DLD1 (cell line): ENCODE measurements around the gene GOLIM4.
"Not testable (repeated sequence)": the region's sequence is repeated elsewhere in the genome, so short reads cannot be mapped to it uniquely, and the experiment has no call there.

ENCODE experiments used
- in situ Hi-C: cut with HindIII; loops from 2 replicates; pipeline ENCODE4 v1.10.0; 2017; ENCODE audit warnings: low sequenced_read_pairs

Gene GOLIM4

DNA sequence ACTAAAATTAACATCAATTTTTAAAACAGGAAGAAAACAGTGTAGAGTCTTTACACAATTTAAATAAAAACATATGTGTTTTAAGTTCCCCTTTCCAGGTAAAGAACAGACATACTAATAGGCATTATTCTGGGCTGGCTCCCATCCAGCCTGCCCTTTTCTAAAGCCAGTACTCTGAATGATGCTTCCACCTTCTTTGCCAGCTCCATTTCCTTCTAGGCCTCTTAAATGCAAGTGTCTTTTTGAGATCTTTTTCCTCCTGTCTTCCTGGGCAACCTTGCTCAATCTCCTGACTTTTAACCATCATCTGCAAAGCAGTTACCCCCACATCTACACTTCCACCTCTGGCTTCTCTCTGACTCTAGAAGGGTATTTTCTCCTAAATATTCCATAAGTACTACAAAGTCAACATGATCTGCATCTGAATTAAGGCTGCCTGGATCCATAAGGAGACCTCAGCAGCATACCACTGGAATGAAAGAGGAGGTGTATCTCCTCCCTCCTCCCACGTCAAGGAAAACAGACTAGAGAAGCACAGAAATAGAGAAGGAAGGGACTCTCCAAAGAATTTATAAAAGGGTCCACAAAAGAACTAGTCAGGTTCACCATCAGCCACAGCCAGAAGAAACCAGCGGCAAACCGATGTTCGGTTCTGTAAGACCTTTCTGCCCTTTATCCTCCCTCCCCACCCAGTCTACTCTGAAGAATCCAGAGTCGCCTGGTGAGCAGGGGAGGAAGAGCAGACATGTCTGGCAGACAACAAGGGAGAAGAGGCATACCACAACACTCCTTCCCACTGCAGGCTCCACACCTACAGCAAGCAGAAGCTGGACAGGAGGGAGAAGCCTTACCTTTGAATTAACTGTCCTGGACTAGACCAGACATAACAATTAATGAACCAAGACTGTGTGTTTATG lies 47.1 kb downstream of the GOLIM4 start:
- in situ Hi-C loops, result no loop called here

GRCh38 chr3:168047936-168048335 lies 47.8 kb downstream of the GOLIM4 start:
- in situ Hi-C loops, result no loop called here

DNA sequence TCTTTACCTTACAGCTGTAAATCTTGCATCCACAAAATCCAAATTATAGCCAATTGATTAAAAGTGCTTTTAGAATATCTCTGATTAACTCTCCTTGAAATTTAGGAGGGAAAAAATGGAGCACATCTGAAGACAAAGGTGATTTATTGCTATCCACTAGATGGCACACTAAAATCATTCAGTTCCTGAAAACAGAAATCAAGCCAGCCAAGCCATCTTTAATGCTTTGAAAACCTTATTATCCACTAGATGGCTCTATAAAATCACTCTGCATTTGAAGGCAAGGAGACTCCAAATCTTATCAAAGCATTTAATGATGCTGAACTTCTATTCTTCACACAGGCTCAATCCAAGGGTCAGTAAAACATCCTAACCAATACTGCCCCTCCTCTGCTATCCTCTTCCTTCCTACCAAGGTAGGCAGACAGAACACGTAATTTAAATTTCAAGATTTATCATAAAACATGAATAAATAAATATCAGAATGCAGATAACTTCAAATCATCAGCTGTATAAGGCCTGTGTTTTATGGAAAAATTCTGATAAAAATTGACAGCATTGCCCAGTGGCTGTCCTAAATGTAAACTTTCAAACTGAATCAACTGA lies 48.4 kb downstream of the GOLIM4 start:
- in situ Hi-C loops, result no loop called here

- in situ Hi-C loops, result no loop called here
Measured at GRCh38 chr3:168044049-168044448, 51.7 kb downstream of the GOLIM4 start.

- in situ Hi-C loops, result no loop called here
Measured at GRCh38 chr3:168040607-168041208, 55.0 kb downstream of the GOLIM4 start.

GRCh38 chr3:168037020-168037419 lies 58.7 kb downstream of the GOLIM4 start:
- in situ Hi-C loops, result no loop called here

GRCh38 chr3:168036619-168037018 lies 59.1 kb downstream of the GOLIM4 start:
- in situ Hi-C loops, result no loop called here

DNA sequence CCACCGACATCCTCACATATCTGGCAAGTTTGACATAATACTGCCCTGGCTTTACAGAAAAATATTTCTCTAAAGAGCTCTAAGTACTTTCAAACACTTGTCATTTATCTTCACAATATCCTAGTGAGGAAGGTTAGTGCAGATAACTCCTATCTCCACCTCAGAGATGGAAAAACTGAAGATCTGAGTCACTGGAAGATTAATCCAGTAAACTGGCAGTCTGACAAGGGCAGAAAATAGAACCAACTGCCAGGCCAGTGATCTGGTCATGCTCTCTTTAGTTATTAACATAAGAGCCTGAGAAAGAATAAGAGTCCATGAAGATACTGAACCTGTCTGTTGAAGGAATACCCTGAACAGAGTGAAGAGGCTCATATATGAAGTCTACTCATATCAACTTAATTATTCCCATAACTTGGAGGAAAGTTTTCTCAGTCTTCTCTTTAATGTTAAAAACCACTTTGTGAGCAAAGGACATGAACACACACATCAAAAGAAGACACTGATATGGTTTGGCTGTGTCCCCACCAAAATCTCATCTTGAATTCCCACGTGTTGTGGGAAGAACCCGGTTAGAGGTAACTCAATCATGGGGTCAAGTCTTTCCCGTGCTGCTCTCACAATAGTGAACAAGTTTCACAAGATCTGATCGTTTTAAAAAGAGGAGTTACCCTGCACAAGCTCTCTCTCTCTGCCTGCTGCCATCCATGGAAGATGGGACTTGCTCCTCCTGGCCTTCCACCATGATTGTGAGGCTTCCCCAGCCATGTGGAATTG lies 61.4 kb downstream of the GOLIM4 start:
- in situ Hi-C loops, result no loop called here

DNA sequence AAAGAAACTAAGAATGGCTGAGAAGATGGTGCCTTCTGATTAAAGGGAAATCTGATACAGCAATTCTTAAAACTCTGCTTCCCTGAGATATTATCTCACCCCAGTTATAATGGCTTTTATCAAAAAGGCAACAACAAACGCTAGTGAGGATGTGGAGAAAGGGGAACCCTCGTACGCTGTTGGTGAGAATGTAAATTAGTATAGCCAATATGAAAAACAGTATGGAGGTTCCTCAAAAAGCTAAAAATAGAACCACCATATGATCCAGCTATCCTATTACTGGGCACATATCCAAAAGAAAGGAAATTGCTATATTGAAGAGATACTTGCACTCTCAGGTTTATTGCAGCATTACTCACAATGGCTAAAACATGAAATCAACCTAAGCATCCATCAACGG lies 65.1 kb downstream of the GOLIM4 start:
- in situ Hi-C loops, result no loop called here

DNA sequence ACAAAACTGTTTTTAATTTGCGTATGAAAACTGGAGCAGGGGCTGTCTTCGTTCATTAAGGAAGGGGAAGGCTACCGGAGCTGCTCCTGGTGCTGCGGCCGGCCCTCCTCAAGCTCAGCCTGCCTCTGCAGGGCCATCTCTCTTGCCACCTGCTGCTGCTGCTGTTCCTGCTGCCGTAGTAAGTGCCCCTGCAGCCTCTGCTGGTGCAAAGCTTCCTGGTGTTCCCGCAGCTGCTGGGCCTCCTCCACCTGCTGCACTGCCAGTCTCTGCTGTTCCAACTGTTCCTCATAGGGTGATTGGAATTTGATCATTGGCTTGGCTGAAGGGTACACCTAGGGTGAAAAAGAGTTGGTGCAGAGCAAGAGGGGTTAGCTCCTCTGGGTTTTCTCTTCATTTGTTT lies 66.0 kb downstream of the GOLIM4 start:
- in situ Hi-C loops, result loop anchor here (10.0 kb wide), 1 partner anchor 105 kb away; no protein-coding TSS in a partner anchor

DNA sequence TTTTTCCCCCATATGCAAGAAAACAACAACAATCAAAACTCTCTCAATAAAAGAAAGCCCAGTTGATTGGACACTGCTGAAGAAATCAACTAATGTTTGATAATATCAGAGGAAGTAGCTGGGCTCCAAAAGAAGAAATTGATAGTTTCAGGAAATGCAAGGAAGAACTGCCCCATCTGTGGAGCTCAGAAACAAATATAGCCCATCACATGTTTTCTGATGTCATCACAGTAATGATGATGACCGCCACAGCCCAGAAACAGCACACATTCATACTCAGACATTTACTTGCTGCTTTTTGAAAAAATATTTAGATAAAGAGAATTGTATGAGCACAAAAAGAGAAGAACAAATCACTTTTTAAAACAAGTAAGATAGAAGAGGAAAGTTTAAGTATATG lies 67.6 kb downstream of the GOLIM4 start:
- in situ Hi-C loops, result loop anchor here (10.0 kb wide), 1 partner anchor 103 kb away; no protein-coding TSS in a partner anchor

GRCh38 chr3:168026764-168027163 lies 69.0 kb downstream of the GOLIM4 start:
- in situ Hi-C loops, result loop anchor here (10.0 kb wide), 1 partner anchor 102 kb away; no protein-coding TSS in a partner anchor

DNA sequence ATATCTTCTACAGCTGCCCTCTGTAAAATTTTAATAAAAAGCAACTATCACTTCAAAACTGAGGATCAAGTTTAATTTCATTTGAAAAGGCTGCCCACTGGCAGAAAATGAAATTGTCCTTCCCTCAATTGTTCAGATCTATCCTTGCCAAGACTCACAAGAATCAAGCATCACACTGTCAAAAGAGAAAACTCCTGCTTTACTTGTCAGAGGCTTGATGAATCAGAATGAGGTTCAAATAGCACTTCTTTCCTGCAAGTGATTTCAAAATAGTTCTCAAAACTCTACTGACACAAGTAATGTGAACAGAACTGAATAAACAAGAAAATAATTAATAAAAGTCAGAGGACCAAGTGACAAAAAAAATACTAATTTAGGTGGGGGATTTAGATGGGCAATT lies 70.6 kb downstream of the GOLIM4 start:
- in situ Hi-C loops, result loop anchor here (10.0 kb wide), 1 partner anchor 100 kb away; no protein-coding TSS in a partner anchor

GRCh38 chr3:168024537-168024941 lies 71.2 kb downstream of the GOLIM4 start:
- in situ Hi-C loops, result loop anchor here (10.0 kb wide), 1 partner anchor 100 kb away; no protein-coding TSS in a partner anchor

DNA sequence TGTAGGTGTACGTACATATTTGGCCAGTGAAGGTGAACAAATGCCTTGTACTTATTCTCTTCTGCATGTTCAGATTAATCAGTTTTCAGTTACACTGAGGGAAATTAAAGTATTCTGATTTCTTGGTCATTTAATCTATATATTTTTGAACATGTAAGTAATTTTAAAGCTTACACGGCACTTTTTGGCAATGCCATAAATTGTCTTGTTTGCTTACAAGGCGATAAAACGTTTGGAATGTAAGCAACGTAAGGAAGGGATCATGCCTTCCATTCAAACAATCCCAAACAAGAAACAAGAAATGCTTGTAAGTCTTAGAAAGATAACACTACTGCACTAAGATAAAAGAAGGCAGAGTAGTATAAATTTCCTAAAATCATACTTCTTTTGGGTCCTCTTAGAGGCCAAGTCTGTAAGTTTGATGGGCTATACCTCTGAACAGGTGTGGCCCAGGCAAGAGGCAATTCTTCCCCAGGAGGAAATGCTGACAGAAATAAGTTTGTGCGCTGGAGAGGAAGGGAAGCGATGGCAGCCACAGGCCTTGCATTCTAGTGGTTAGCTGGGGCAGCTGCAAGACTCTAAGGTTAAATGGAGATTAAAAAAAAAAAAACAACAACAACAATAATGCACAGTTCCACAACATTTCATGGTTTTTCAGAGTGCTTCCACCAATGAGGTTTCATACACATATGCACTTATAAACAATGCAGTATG lies 73.8 kb downstream of the GOLIM4 start:
- in situ Hi-C loops, result loop anchor here (10.0 kb wide), 1 partner anchor 97 kb away; no protein-coding TSS in a partner anchor

DNA sequence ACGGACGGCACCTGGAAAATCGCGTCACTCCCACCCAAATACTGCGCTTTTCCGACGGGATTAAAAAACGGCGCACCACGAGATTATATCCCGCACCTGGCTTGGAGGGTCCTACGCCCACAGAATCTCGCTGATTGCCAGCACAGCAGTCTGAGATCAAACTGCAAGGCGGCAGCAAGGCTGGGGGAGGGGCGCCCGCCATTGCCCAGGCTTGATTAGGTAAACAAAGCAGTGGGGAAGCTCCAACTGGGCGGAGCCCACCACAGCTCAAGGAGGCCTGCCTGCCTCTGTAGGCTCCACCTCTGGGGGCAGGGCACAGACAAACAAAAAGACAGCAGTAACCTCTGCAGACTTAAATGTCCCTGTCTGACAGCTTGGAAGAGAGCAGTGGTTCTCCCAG lies 84.4 kb downstream of the GOLIM4 start:
- in situ Hi-C loops, result not testable (repeated sequence)

GRCh38 chr3:168006584-168006983 lies 89.1 kb downstream of the GOLIM4 start:
- in situ Hi-C loops, result no loop called here

DNA sequence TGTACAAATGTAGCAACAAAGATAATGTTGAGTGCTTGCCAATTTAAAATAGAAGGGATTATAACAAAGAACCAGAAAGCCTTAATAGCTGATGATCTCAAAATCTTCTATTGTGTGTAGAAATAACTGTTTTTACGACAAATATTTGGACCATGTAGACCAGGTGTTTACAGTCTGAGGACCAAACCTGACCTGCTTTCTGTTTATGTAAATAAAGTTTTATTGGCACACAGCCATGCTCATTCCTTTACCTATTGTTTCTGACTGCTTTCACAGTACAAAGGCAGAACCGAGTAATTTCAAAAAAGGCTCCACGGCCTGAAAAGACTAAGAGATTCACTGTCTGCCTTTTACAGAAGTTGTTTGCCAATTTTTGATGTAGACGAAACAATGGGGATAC lies 91.8 kb downstream of the GOLIM4 start:
- in situ Hi-C loops, result loop anchor here (5.0 kb wide), 1 partner anchor 97 kb away; no protein-coding TSS in a partner anchor

GRCh38 chr3:168002786-168003368 lies 92.8 kb downstream of the GOLIM4 start:
- in situ Hi-C loops, result loop anchor here (5.0 kb wide), 1 partner anchor 96 kb away; no protein-coding TSS in a partner anchor
